Mucosa of descending colon (tissue), 3 donors: ENCODE measurements around the gene PTPRF. TPM values are rescaled to one million over a fixed set of nuclear protein-coding genes. Genes with fewer than 3 reads are reported as not detected.
"Not testable (repeated sequence)": the region's sequence is repeated elsewhere in the genome, so short reads cannot be mapped to it uniquely, and the experiment has no call there.

Experiments used
- ATAC-seq: fragments of 200-7000 bp; cut with Tn5 transposase; one replicate; pipeline ENCODE4 v1.9.1; 2020; ENCODE audit warnings: mild to moderate bottlenecking, moderate library complexity
- DNase-seq, 3 donors: peaks; one replicate each; pipeline ENCODE4 v3.0.0-alpha.2; 2020
- H3K36me3 ChIP-seq: fragments of 200-600 bp; one replicate; pipeline ENCODE4 v1.8.0; 2021; ENCODE audit warnings: low read depth, mild to moderate bottlenecking
- H3K4me1 ChIP-seq: fragments of 200-600 bp; one replicate; pipeline ENCODE4 v1.8.0; 2021; ENCODE audit warnings: low read depth, mild to moderate bottlenecking
- H3K4me3 ChIP-seq: fragments of 200-600 bp; one replicate; pipeline ENCODE4 v1.8.0; 2021; ENCODE audit warnings: mild to moderate bottlenecking
- H3K9me3 ChIP-seq: fragments of 200-600 bp; one replicate; pipeline ENCODE4 v1.8.0; 2021; ENCODE audit warnings: mild to moderate bottlenecking
- intact Hi-C, 2 donors: fragments of 100-400 bp; cut with DNase I in 1 of 2; cut with micrococcal nuclease in 1 of 2; formaldehyde crosslinking; loops; one replicate each; pipeline versions ENCODE4 v1.11.0 to v1.11.1; 2022; cut with DNase I, micrococcal nuclease
- total RNA-seq, 3 donors: library from RNA; stranded (reverse); fragmentation: NEBNext Ultra II Directional in 2 of 3; extraction: Animal tissue kit (Norgen Biotek cat#: 25700) in 2 of 3; gene quantifications; one replicate each; pipeline versions ENCODE4 v1.2.1 to v1.2.4, GENCODE V29; 2021 to 2023
- TF ChIP-seq, protein P1 (sequence below): fragments of 200-600 bp; IDR thresholded peaks from one replicate; pipeline ENCODE4 v1.8.0; 2022; ENCODE audit warnings: antibody characterized with exemption, mild to moderate bottlenecking
- donor health status: DM: no; HTN: no; CAD: no; lungs with moderate emphysema.
- donor health status: DM: no; HTN: no; CAD: no.
- donor health status: DM: no; HTN: yes; CAD: no.

Gene PTPRF
- total RNA-seq, 3 donors from 2014 or later, result 355 to 752 (median 384) TPM

DNA sequence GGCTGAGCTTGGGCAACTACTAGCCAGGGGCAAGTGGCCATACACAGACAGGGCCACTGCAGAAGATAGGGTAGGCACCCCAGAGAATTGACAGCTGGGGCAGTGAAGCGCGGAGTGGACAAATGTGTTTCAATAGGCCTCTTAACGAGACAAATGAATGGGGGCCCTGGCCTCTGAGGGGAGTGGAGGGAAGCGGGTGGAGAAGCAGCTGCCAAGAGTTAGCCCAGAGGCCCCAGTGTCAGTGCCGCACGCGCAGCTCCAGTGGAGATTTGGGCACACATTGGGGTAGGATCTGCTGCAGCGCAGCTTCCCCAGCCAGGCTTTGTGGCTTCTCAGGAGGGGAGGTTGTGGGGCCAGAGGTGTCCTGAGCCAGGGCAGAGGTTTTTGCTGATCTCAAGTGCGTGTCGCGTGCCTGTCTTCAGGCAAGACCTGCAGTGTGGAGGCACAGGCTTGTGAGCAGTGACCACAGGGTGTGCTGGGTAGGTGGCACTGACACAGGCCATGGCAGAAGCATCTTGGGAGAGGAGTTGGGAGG is 16.9 kb downstream of the PTPRF start:
- intact Hi-C loops, result no loop called here
- ATAC-seq (no peak), DNase-seq (no peak)
- TF ChIP-seq, protein P1, sequence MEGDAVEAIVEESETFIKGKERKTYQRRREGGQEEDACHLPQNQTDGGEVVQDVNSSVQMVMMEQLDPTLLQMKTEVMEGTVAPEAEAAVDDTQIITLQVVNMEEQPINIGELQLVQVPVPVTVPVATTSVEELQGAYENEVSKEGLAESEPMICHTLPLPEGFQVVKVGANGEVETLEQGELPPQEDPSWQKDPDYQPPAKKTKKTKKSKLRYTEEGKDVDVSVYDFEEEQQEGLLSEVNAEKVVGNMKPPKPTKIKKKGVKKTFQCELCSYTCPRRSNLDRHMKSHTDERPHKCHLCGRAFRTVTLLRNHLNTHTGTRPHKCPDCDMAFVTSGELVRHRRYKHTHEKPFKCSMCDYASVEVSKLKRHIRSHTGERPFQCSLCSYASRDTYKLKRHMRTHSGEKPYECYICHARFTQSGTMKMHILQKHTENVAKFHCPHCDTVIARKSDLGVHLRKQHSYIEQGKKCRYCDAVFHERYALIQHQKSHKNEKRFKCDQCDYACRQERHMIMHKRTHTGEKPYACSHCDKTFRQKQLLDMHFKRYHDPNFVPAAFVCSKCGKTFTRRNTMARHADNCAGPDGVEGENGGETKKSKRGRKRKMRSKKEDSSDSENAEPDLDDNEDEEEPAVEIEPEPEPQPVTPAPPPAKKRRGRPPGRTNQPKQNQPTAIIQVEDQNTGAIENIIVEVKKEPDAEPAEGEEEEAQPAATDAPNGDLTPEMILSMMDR, result no peak
- H3K4me3 ChIP-seq, result no peak overlapping the region
- H3K4me1 ChIP-seq, result peaks cover 85% of the 10 kb centered on the region
- no peaks in the 10 kb centered on the region for H3K36me3 ChIP-seq
- no peaks in the 10 kb centered on the region for H3K9me3 ChIP-seq

DNA sequence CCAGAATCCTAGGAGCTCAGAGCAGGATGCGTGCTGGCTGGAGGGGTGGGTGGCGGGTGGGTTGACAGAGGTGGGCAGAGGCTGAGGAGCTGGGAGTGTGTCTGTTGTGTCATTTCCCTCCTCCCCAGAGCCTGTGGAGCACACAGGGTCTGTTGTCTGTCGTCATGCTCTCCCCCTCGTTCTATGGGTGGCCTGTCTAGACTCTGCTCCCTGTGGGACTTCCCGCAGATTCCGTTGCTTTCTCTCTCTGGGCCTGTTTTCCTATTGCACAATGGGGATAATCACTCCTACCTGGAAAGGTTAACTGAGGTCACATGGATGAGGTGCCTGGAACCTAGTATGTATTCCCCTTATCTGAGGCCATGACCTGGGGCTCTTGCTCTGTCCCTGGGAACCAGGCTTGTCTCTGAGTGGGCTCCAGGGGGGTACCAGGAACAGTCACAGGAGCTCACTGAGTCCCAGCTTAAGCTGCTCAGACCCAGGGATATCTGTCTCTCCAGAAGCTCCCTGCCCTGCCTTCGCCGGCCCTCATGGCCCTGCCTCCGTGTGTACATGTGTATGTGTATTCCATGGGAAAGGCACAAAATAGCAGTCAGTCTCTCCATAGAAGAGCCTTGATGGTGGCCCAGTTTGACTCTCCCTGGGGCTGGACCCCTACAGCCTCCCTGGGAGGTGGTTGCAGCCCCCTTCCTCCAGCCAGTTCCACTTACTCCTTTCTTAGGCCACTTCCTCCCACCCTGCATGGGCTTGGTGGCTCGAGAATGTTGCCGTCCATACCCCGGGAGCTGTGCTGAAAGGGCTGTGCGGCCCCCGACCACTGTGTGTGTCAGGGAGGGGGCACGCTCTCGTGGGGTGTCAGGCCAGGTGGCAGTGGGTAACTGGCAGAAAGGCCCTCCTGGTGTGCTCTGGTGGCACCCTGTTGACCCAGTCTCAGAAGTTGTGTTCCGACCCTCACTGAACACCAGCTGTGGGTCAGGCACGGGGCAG is 17.9 kb downstream of the PTPRF start:
- no peak overlapping the region for H3K4me3 ChIP-seq
- DNase-seq, result no peak
- peaks cover 78% of the 10 kb centered on the region for H3K4me1 ChIP-seq
- no peaks in the 10 kb centered on the region for H3K9me3 ChIP-seq
- ATAC-seq, result peak; percentile 14
- H3K36me3 ChIP-seq, result no peaks in the 10 kb centered on the region
- TF ChIP-seq, protein P1, result no peak
- intact Hi-C loops, result no loop called here

DNA sequence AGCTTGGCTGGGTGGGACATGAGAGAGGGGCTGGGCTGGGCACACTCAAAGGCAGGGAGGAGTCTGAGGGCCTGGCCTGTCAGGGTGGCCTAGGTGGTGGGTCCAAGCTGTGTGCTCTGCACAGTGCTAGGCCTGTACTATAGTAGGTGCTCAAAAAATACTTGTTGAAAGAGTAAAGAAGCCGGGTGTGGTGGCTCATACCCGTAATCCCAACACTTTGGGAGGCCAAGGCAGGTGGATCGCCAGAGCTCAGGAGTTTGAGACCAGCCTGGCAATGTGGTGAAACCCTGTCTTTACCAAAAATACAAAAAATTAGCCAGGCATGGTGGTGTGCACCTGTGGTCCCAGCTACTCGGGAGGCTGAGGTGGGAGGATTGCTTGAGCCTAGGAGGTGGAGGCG is 18.7 kb downstream of the PTPRF start:
- H3K9me3 ChIP-seq, intact Hi-C loops, DNase-seq, H3K36me3 ChIP-seq, ATAC-seq, H3K4me3 ChIP-seq: not testable (repeated sequence)
- peaks cover 70% of the 10 kb centered on the region for H3K4me1 ChIP-seq

DNA sequence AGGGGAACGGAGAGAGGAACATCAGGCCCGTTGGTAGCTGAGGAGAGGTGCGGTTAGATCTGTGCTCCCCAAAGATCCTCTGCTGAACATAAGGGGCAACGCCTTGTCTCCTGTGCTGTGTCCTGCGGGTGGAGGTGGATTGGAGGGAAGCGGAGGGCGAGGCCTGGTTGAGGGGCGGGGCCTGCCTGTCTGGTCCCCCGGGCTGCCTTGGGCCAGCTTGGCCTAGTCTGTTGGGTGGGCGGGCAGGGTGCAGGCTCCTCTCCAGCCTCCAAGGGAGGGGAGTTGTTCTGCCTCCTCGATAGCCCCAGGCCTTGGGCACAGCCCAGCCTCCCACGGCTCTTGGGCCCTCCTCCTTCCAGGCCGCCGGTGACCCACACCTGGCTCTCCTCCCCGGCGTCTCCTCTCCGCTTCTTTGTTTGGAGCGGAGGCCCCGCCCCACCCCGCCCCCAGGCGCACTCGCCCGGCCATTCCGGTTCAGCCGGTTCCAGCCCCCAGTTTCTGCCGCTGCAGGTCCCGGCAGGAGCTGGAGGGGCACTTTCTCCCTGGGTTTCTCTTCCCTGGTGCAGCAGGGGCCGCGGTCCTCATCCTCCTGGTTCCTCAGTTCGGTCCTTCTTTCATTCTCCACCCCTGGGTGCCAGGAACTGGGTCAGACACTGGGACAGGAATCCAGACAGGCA is 19.4 kb downstream of the PTPRF start:
- intact Hi-C loops, result no loop called here
- DNase-seq (peak; percentile 92 to 95 (median 93)), ATAC-seq (peak; percentile 74)
- Histone ChIP-seq H3K4me3 (no peak overlapping the region), H3K36me3 (no peaks in the 10 kb centered on the region), H3K4me1 (peaks cover 63% of the 10 kb centered on the region), H3K9me3 (no peaks in the 10 kb centered on the region)
- TF ChIP-seq, protein P1, result no peak

DNA sequence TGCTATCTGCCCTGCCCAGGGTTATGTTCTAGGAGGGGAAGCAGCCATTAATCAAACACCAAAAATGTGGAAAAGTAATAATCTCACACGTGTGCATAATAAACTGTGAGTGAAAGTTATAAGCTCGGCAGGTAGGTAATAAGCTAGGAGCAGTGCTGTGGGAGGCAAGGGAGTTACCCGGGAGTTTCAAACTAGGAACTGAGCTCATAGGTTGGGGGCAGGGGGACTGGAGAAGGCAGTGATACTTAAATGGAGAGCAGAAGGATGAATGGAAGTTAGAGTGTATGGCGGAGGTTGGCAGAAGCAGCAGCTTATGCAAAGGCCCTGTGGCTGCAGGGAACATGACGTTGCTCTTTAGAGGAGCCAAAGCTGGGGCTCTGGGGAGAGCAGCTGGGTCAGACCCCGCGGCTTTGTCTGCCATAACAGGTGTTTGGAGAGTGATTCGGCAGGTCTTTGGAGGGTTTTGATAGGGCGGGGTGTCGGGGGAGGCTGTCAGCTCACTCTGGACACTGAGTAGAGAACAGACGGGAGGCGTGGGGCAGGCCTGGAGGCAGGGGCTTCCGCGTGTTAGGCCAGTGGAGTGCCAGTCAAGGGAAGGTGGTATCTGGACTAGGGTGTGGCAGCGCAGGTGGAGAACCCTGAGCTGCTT is 20.0 kb downstream of the PTPRF start:
- DNase-seq, result no peak

More for the DNA sequence above, 20.0 kb downstream of the PTPRF start:
- intact Hi-C loops, result no loop called here
- H3K4me3 ChIP-seq, result no peak overlapping the region
- H3K36me3 ChIP-seq, result no peaks in the 10 kb centered on the region
- peaks cover 62% of the 10 kb centered on the region for H3K4me1 ChIP-seq
- no peak for ATAC-seq
- H3K9me3 ChIP-seq, result no peaks in the 10 kb centered on the region
- TF ChIP-seq, protein P1, result no peak
